ENCODE results near the gene SYAP1. TPM values are rescaled to one million over a fixed set of nuclear protein-coding genes. Genes with fewer than 3 reads are reported as not detected.
A peak's percentile ranks its signal among the peaks of the same experiment; 100 is the strongest.
"Not testable (repeated sequence)": the region's sequence is repeated elsewhere in the genome, so short reads cannot be mapped to it uniquely, and the experiment has no call there.

Gene SYAP1
- total RNA-seq, 6 experiments from 2014 or later, result 36.3 to 40.6 (median 38.7) TPM

GRCh38 chrX:16714504-16714903 lies 4.9 kb upstream of the SYAP1 start:
- Mint-ChIP-seq H3K27me3 (ENCODE audit: insufficient read depth) (no peaks in the 10 kb centered on the region; the same call in 1 of the 2 replicates), H3K4me1 (ENCODE audit: low read depth) (peaks cover 14% of the 10 kb centered on the region), H3K36me3 (ENCODE audit: low read depth) (no peaks in the 10 kb centered on the region), H3K4me3 (no peak overlapping the region), H3K27ac (no peak overlapping the region), H3K9me3 (no peaks in the 10 kb centered on the region)
- no peak for TF ChIP-seq CTCF (IDR thresholded peaks at IDR 0.05)
- DNase-seq, result no peak

- H3K36me3 Mint-ChIP-seq (ENCODE audit: low read depth); H3K4me3 Mint-ChIP-seq; H3K27me3 Mint-ChIP-seq (ENCODE audit: insufficient read depth); H3K27ac Mint-ChIP-seq; DNase-seq; H3K9me3 Mint-ChIP-seq: not testable (repeated sequence)
- peaks cover 19% of the 10 kb centered on the region for H3K4me1 Mint-ChIP-seq (ENCODE audit: low read depth)
These were observed 3.8 kb upstream of the SYAP1 start for GRCh38 chrX:16715638-16716037.

GRCh38 chrX:16716451-16716850 lies 3.0 kb upstream of the SYAP1 start:
- H3K27ac Mint-ChIP-seq; DNase-seq; H3K9me3 Mint-ChIP-seq; H3K4me3 Mint-ChIP-seq; H3K36me3 Mint-ChIP-seq (ENCODE audit: low read depth); H3K27me3 Mint-ChIP-seq (ENCODE audit: insufficient read depth): not testable (repeated sequence)
- H3K4me1 Mint-ChIP-seq (ENCODE audit: low read depth), result peaks cover 13% of the 10 kb centered on the region

GRCh38 chrX:16718824-16719333 lies 533 bp upstream of the SYAP1 start:
- Mint-ChIP-seq H3K27ac (peak overlapping the region; percentile 100), H3K9me3 (no peaks in the 10 kb centered on the region), H3K4me1 (ENCODE audit: low read depth) (peaks cover 29% of the 10 kb centered on the region), H3K27me3 (ENCODE audit: insufficient read depth) (no peaks in the 10 kb centered on the region), H3K36me3 (ENCODE audit: low read depth) (peaks cover 13% of the 10 kb centered on the region), H3K4me3 (peak overlapping the region; percentile 92)
- no peak for TF ChIP-seq CTCF (IDR thresholded peaks at IDR 0.05)
- DNase-seq, result no peak

GRCh38 chrX:16722481-16722880 lies 3.1 kb downstream of the SYAP1 start:
- H3K36me3 Mint-ChIP-seq (ENCODE audit: low read depth), result peaks cover 21% of the 10 kb centered on the region
- no peak for DNase-seq

GRCh38 chrX:16725072-16725471 lies 5.7 kb downstream of the SYAP1 start:
- H3K9me3 Mint-ChIP-seq, result no peaks in the 10 kb centered on the region
- no peaks in the 10 kb centered on the region for H3K27me3 Mint-ChIP-seq (ENCODE audit: insufficient read depth)
- peaks cover 21% of the 10 kb centered on the region for H3K36me3 Mint-ChIP-seq (ENCODE audit: low read depth)
- no peak for TF ChIP-seq CTCF (IDR thresholded peaks at IDR 0.05)
- H3K27ac Mint-ChIP-seq, result peak overlapping the region; percentile 32
- H3K4me3 Mint-ChIP-seq, result no peak overlapping the region
- DNase-seq, result no peak
- peaks cover 31% of the 10 kb centered on the region for H3K4me1 Mint-ChIP-seq (ENCODE audit: low read depth)

More at GRCh38 chrX:16722481-16722880, 3.1 kb downstream of the SYAP1 start:
- H3K9me3 Mint-ChIP-seq, result no peaks in the 10 kb centered on the region
- H3K27ac Mint-ChIP-seq, result peak overlapping the region; percentile 62
- TF ChIP-seq CTCF (IDR thresholded peaks at IDR 0.05), result no peak
- H3K4me3 Mint-ChIP-seq, result peak overlapping the region; percentile 70
- peaks cover 38% of the 10 kb centered on the region for H3K4me1 Mint-ChIP-seq (ENCODE audit: low read depth)
- H3K27me3 Mint-ChIP-seq (ENCODE audit: insufficient read depth), result no peaks in the 10 kb centered on the region

GRCh38 chrX:16726347-16726988 lies 7.1 kb downstream of the SYAP1 start:
- not testable (repeated sequence) for H3K27ac Mint-ChIP-seq; DNase-seq; H3K27me3 Mint-ChIP-seq (ENCODE audit: insufficient read depth); H3K4me3 Mint-ChIP-seq; H3K9me3 Mint-ChIP-seq
- peaks cover 25% of the 10 kb centered on the region for H3K4me1 Mint-ChIP-seq (ENCODE audit: low read depth)
- peaks cover 16% of the 10 kb centered on the region for H3K36me3 Mint-ChIP-seq (ENCODE audit: low read depth)
